ENCODE results near the gene SOX2.

- no peak for TF ChIP-seq CTCF (conservative IDR thresholded peaks at IDR 0.05; ENCODE audit: low read length)
- TF ChIP-seq EZH2phosphoT487 (IDR thresholded peaks at IDR 0.05; ENCODE audit: borderline replicate concordance): no peak
Measured at GRCh38 chr3:181726351-181727330, 14.9 kb downstream of the SOX2 start.

Data from Loucy (cell line).